NCI-H1436 (cell line): Measurements from ENCODE around the gene FAM184A.
"Not testable (repeated sequence)": the region's sequence is repeated elsewhere in the genome, so short reads cannot be mapped to it uniquely, and the experiment has no call there.

Experiments
- DNase-seq: peaks from one replicate; lab custom pipeline; 2025; lab: John Stamatoyannopoulos, UW

Gene FAM184A

DNA sequence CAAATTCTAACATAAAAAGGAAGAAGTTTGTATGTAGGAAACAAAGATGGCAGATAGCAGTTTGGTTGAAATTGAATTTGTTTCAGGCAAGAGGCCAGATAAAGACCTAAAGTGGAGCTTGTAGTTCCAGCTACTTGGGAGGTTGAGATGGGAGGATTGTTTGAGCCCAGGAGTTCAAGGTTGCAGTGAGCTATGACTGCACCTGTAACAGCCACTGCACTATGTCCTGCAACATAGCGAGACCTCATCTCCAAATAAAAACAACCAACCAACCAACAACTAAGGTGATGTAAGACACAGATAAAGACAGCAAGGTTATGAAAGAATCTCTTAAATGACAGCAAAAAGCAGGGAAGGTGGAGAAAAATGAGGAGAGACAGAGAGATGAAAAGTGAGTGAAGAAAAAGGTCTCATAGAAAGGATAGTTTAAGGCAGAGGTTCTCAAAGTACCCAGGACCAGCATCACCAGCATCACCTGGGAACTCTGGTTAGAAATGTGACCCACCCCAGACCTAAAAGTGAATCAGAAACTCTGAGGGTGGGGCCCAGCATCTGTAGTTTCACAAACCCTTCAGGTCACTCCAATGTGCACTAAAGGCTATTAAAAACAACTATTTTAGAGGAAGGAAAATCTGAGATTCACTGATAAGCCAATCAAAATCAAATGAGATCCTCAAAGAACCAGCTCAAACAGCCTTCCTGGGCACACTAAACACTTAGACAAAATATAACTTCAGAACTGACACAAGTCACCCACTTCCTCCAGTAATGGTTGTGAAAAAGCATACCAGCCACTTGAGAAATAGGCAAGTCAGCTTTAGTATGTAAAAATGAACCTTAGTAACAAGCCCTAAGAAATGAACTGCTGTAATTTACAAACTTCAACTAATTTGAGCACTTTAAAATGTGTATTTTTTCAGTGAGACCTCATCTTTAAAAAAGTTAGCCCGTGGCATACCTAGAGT lies 57.6 kb downstream of the FAM184A start:
- DNase-seq, result no peak

DNA sequence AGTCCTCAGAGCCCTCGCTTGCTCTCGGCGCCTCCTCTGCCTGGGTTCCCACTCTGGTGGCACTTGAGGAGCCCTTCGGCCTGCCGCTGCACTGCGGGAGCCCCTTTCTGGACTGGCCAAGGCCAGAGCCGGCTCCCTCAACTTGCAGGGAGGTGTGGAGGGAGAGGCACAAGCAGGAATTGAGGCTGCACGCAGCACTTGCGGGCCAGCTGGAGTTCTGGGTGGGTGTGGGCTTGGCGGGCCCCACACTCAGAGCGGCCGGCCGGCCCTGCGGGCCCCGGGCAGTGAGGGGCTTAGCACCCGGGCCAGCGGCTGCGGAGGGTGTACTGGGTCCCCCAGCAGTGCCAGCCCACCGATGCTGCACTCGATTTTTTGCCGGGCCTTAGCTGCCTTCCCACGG lies 63.3 kb downstream of the FAM184A start:
- DNase-seq, result not testable (repeated sequence)

DNA sequence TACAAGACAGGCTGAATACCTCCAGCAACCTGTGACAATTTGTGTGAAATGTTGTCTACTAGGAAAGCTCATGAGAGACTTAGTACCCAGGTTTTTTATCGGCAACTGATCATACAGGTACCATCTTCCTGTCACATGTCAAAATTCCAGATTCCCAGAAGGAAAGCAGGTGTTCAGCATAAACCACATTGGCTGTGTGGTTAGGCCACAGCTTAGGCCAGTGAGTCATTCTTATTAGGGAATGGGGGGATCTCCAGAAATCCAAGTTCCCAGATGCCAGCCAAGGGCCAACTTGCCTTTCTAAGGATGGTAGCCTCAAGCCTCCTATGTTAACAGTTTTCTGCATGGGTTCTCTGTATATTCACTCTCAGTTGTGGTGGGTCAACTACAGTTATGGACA lies 65.9 kb downstream of the FAM184A start:
- no peak for DNase-seq

DNA sequence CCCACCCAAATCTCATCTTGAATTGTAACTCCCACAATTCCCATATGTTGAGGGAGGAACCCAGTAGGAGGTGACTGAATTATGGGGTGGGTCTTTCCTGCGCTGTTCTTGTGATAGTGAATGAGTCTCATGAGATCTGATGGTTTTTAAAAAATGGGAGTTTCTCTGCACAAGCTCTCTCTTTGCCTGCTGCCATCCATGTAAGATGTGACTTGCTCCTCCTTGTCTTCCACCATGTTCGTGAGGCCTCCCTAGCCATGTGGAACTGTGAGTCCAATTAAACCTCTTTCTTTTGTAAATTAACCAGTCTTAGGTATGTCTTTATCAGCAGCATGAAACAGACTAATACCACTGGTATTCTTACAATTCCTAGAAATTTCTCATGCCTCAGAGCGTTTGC lies 69.2 kb downstream of the FAM184A start:
- DNase-seq, result not testable (repeated sequence)

DNA sequence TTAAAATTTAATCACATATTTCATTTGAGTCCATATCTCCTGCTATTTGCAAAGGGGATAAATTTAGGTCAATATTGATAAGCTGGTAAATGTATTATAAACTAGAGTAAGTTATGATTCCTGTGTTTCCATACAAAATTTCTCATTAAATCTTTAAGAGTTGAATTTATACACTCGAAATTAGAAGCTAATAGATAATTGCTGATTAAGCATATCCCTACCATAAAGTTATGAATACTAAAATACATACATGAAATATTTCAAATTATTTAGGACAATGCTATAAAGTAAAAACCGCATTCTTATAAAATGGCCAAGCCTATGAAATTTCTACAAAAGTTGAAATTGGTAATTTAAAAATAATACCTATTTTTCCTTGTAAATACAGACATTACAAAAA lies 71.5 kb downstream of the FAM184A start:
- DNase-seq, result no peak

DNA sequence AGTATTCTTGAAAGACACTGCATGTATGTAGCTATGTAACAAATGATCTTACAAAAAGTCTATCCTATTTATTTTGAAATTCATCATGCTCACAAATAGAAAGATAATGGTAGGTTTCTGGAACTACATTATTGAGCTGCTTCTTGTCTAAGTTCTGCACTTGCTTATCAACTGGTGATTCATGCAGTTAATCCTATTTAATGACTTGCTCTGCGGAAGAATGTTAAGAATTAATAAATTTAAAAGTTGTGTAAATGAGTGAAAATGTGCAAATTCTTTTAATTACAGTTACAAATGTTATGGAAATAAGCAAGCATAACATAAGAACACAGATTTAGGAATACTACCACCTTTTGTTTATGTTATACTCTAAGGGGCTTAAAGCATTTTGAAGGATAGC lies 76.4 kb downstream of the FAM184A start:
- DNase-seq, result no peak

DNA sequence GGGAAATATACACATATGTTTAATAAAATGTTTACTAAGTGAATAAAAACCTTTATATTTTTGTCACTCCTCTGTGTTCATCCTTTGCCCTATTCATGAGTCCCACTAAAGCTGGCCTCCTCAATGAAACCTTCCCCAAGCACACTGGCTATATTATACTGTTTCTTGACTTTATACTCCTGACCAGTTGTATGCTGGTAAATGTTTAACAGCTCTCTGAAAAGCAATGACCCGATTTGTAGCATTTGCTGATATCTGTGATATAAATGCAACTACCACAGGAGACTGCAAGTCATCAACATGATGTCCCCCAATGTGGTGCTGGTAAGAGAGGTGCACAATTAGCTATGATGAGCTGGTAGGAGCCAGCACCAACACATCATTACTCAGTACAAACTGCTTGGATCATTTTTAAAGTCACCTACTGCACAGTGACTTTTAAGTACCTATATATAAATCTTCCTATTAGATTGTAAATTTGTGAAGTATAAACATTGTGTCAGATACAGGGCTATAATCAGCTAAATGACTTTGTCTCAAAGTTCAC lies 78.9 kb downstream of the FAM184A start:
- no peak for DNase-seq

DNA sequence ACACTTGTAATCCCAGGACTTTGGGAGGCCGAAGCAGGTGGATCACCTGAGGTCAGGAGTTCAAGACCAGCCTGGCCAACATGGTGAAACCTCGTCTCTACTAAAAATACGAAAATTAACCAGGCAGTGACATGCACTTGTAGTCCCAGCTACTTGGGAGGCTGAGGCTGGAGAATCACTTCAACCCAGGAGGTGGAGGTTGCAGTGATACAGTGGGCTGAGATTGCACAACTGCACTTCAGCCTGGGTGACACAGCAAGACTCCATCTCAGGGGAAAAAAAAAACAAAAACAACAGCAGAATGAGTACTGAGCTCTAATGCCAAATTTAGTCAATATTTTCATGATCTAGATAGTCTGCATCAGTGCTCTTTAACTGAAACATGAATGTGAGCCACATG lies 81.0 kb downstream of the FAM184A start:
- DNase-seq, result not testable (repeated sequence)

DNA sequence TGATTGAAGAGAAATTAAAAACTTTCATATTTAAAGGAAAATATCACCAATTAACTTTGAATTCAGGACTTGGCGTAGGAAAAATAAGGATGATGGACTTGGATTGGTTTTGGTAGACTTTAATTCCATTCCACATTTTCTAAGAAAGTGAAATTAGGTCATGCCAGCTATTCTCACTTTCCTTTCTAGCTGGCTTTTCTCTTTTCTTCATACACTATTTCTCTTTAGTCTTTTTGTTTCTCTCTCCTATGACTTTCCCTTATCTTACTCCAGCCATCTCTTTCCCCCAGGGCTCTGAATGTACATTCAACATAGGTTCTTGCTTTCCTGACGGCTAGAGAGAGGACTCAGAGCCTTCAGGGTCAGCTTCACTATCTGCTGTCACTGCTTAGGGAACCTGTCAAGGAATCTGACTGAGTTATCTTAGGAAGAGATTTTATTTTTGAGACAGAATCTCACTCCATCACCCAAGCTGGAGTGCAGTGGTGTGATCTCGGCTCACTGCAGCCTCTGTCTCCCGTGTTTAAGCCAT lies 82.1 kb downstream of the FAM184A start:
- no peak for DNase-seq

DNA sequence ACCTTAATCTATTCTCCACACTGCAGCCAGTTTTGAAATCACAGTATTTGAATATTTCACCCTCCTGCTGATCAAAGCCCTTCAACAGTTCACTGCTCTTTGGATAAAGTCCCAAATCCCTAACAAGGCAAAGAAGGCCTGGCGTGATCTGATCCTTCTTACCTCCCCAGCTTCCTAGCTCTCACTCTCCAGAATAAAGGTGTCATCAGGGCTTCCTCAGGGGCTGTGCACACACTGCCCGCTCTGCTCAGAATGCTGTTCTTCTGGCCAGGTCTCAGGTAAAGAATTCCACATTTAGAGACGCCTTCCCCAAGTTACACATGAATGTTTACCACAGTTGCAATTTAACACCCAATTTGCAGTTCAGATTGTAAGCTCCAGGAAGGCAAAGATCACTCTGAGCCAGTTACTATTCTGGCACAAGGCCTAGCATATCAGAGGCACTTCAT lies 84.6 kb downstream of the FAM184A start:
- DNase-seq, result no peak

DNA sequence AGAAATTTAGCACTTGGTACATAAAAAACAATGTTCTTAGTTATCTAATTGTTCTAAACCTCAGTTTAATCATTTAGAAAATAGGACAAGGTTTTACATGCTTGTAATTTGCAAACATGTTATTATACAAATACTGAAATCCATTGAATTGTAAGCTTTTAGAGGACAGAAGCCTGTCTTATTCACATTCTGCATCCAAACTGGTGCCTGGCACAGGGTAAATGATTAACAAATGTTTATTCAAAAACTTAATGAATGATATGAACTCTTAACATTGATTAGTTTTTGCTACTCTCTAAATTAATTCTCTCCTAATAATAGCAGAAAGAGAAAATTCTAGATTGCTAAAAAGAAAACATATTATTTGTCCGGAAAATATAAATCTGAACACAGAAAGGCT lies 85.1 kb downstream of the FAM184A start:
- no peak for DNase-seq

DNA sequence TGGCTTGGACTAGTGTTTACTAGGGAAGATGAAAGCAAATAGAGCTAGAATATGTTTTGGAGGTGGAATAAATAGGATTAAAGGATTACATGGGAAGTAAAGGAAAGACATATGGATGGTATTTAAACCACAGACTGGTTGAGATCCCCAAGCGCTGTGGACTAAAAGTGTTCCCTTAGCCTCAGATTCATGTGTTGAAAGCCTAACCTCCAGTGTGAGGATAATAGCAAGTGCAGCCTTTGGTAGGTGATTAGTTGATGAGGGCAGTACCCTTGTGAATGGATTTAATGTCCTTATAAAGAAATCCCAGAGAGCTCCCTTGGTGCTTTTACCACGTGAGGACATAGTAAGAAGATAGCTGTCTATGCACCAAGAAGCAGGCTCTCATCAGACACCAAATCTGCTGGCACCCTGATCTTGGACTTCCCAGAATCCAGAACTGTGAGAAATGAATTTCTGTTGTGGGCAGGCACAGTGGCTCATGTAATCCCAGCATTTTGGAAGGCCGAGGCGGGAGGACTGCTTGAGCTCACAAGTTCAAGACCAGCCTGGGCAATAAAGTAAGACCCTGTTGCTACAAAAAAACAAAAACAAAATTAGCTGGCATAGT lies 86.2 kb downstream of the FAM184A start:
- DNase-seq, result no peak

DNA sequence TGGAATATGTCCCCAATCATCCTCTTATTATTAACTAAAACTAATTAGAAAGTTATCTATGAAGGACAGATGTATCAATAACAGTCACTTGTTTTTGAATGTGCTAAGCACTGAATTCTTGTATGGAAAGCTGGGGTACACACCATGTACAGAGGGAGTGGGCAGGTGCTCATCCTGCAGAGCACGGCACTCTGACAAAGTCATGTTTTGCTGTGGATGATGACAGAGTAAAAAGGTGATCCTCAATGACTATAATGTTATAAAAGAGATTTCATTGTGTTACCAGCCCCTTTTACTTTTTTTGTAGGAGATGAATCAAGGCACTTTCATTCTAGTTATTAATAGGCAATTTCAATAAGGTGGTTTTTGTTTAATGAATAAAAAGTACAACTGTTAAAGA lies 92.2 kb downstream of the FAM184A start:
- DNase-seq, result no peak

DNA sequence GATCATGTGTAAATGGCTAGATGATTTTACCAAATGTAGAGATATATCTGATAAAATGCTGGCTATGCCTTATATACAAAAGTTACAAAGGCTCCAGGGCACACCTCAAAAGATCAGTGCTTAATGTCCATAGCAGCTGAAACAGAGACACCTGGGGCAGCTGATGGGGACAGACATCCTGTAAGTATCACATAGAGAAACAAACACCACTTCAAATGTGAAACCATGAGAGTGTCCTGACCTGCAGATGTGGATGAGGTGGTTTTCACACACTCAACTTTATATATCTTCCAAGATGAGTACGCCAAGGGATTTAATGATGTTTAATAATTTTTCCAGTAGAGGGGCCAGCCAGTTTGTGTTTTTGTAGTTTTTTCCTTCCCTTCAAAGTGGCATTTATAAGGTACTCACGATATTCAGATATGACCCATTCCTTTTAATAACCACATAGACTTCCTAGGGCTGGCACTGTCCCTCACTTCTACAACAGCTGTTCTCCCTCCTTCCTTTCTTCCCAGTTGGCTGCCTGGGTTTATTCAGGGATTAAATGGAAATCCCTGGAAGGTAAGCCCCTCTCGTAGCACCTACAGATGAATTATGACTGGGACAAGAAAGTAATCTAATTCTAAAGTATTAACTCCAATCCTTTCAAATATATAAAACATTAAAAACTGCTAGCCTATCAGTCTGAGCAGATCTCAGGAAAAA lies 93.2 kb downstream of the FAM184A start:
- no peak for DNase-seq

DNA sequence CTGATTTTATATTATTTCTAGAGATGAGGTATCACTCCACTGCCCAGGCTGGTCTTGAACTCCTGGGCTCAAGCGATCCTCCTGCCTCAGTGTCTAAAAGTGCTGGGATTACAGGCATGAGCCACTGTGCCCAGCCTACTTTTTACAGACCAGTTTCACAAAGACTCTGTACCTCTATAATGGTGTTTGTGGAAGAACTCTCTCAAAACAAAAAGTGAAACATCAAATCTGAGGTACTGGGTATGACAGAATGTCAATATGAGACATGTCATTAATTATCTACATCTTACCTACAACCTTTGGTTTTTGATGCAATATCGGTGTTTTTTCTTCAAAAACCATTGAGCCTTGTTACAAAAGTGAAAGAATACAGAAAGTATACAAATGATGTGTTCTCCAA lies 94.1 kb downstream of the FAM184A start:
- no peak for DNase-seq

DNA sequence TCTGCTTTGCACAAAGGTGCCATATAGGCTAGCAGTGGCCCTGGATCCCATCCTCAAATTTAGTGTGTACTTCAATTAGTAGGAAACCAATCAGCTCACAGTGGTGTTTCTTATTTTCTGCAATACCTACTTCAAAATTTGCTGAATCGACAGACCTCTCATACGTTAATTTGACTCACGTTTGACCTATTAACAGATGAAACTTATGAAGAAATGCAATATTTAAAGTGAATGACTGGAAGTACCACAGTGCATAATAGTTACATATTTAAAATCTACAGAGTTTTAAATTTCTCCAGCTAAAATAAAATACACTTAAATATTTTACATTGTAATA lies 95.9 kb downstream of the FAM184A start:
- no peak for DNase-seq

DNA sequence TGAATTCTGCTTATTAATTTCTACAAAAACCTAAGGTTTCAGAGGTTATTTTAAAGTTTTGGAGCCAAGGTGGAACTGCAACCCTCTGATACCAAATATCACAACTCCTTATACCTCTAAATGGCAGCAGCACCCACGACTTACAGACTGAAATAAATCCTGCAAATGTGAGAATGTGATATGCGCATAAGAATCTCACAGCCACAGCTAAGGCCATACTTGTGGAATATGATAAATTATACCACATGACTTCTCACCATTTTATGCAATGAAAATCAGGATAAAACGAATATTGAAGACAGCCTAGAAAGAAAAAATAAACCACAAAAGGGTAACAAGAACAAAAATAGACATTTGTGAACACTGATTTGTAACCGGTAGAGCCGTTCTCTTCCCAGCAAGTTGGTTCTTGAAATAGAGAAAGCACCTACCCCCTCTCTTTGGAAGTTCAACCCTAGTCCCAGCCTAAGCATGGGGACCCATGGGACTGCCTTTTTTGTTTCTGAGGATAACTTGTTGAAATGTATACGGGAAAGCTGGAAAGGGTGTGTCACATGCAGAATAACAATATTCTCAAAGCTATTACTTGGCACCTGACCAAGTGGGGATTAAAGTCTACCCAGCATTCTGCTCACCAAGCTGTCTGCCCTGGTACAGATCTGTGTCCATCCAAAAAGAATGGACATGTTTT lies 96.4 kb downstream of the FAM184A start:
- DNase-seq, result no peak

DNA sequence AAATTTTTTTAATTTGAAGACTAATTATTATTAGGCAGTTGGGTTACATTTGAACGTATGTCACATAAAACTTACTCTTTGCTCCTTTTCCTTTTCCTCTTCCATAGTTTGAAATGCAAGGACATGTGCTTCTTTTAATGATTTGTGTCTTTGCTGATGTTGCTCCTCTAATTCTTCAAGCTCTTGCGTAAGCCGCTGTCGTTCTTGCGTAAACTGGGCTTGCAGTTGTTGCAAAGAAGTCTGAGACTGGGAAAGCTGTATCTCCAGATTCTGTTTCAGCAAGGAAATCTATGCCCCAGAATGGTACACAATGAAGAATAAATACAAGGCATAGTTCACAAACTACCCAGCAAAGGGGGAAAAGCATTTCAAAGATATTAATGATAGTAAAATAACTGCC lies 98.4 kb downstream of the FAM184A start:
- DNase-seq, result no peak

DNA sequence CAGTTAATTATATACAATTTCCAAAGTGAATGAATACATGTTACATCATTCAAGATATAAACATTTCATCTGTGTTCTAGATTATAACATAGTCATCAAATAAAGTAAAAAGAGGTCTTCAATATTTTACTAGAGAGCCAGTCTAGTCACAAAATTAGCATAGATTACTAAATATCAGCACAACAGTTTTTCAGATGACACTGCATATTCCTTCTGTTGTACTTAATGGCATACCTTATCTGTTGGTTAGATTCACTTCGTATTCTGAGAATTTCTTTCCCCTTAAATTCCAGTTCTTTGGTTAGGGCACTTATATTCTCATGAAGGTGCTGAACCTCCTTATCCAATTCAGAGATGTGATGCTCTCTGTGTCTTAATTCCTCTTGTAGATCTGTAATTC lies 103.7 kb downstream of the FAM184A start:
- no peak for DNase-seq

DNA sequence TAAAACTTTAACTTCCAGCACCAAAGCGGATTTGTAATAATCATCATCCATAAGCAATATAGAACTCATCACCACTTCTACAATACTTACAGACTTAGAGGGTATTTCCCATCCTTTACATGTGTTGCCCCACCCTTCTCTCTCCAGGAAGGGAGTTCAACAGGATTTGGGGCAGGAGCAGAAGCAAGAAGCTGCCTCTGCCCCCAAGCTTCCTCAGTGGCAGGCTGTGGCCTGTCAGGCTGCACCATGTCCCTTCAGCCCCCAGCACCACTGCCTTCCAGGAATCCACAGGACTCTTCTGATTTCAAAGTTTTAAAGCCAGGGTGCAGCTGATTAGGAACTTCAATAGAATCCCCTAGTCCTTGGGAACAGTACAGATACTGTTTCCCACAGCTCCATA lies 106.8 kb downstream of the FAM184A start:
- DNase-seq, result no peak

DNA sequence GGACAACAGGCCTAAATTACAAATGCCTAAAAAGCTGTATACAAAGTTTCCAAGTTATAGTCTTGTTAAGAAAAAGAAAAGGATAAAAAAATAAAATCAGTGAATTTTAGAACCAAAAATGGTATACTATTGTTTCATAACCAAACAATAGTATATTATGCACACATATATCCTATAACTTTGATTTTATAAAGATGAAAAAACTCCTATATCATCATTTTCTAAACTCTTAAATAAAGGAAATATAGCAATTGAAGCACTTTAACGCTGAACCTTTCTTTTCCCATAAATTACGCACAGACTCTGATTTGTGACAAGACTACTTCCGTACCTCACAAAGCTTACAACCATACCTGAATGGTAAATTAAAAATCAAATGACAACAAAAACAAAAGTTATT lies 107.6 kb downstream of the FAM184A start:
- DNase-seq, result no peak

DNA sequence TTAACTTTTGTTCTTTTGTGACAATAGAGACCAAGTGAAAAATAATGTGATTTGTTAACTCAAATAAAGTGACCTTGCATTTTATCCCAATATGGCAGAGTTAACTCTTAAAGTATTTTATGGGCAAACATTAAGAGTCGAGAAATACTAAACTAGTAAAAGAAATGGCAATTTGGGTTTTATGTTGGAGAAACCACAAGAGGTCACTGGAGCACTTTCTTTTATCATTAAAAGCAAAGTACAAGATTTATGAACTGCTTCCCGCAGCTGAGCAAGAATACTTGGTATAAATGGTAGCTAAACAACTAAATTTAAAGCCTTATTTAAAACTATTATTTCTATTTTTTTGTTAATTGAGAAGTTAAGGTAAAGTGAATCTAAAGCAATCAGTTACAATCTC lies 110.0 kb downstream of the FAM184A start:
- DNase-seq, result no peak
